Parathyroid adenoma (tissue), 2 donors: ENCODE results near the gene ABO.

ENCODE experiments used
- H2AFZ ChIP-seq: fragments of 300-600 bp; sonication (generic); one replicate; pipeline ENCODE4 v1.7.0; 2017; ENCODE audit warnings: antibody characterized with exemption, mild to moderate bottlenecking
- H3K27ac ChIP-seq: fragments of 300-600 bp; sonication (generic); one replicate; pipeline ENCODE4 v1.7.0; 2017
- H3K27me3 ChIP-seq: fragments of 300-600 bp; sonication (generic); one replicate; pipeline ENCODE4 v1.7.0; 2017; ENCODE audit warnings: low read length; ENCODE audit not compliant: control insufficient read depth, insufficient read depth
- H3K36me3 ChIP-seq: fragments of 300-600 bp; sonication (generic); one replicate; pipeline ENCODE4 v1.7.0; 2017; ENCODE audit warnings: low read length; ENCODE audit not compliant: control insufficient read depth, insufficient read depth
- H3K4me1 ChIP-seq: fragments of 300-600 bp; sonication (generic); one replicate; pipeline ENCODE4 v1.7.0; 2017; ENCODE audit warnings: control low read depth
- H3K4me2 ChIP-seq: fragments of 300-600 bp; sonication (generic); one replicate; pipeline ENCODE4 v1.7.0; 2017; ENCODE audit warnings: low read length
- H3K4me3 ChIP-seq: fragments of 300-600 bp; sonication (generic); one replicate; pipeline ENCODE4 v1.7.0; 2017; ENCODE audit warnings: low read depth, low read length
- H3K79me2 ChIP-seq: fragments of 300-600 bp; sonication (generic); one replicate; pipeline ENCODE4 v1.7.0; 2017; ENCODE audit warnings: control low read depth
- H3K9ac ChIP-seq: fragments of 300-600 bp; sonication (generic); one replicate; pipeline ENCODE4 v1.7.0; 2017; ENCODE audit warnings: mild to moderate bottlenecking
- H3K9me3 ChIP-seq: fragments of 300-600 bp; sonication (generic); one replicate; pipeline ENCODE4 v1.7.0; 2017; ENCODE audit warnings: low read length; ENCODE audit not compliant: control insufficient read depth
- TF ChIP-seq, protein P1 (sequence below): fragments of 300-600 bp; sonication (generic); IDR thresholded peaks from one replicate; pipeline ENCODE4 v1.7.0; 2017; ENCODE audit warnings: antibody characterized with exemption, mild to moderate bottlenecking
- donor health status: primary hyperparathyroidism.

The ABO gene

DNA sequence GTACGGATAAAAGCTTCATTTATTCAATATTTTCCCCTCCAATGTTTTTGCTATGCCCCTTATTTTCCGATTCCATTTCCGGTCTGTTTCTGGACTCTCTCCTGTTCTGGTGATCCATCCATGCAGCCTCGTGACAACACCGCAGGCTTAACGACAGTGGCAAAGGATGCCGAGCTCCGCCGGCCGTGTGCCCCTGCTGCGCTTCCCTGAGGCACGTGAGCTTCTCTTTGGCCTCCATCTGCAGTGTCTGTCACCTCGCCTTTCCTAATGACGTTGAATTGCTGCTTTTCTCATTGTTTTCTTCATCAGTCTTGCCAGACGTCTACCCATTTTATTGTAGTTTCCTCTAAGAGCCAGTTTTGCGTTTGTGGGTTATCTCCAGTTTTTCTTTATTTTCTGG is 32.3 kb upstream of the ABO start:
- H3K9me3 ChIP-seq: no peaks in the 10 kb centered on the region
- TF ChIP-seq, protein P1, sequence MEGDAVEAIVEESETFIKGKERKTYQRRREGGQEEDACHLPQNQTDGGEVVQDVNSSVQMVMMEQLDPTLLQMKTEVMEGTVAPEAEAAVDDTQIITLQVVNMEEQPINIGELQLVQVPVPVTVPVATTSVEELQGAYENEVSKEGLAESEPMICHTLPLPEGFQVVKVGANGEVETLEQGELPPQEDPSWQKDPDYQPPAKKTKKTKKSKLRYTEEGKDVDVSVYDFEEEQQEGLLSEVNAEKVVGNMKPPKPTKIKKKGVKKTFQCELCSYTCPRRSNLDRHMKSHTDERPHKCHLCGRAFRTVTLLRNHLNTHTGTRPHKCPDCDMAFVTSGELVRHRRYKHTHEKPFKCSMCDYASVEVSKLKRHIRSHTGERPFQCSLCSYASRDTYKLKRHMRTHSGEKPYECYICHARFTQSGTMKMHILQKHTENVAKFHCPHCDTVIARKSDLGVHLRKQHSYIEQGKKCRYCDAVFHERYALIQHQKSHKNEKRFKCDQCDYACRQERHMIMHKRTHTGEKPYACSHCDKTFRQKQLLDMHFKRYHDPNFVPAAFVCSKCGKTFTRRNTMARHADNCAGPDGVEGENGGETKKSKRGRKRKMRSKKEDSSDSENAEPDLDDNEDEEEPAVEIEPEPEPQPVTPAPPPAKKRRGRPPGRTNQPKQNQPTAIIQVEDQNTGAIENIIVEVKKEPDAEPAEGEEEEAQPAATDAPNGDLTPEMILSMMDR: no peak

DNA sequence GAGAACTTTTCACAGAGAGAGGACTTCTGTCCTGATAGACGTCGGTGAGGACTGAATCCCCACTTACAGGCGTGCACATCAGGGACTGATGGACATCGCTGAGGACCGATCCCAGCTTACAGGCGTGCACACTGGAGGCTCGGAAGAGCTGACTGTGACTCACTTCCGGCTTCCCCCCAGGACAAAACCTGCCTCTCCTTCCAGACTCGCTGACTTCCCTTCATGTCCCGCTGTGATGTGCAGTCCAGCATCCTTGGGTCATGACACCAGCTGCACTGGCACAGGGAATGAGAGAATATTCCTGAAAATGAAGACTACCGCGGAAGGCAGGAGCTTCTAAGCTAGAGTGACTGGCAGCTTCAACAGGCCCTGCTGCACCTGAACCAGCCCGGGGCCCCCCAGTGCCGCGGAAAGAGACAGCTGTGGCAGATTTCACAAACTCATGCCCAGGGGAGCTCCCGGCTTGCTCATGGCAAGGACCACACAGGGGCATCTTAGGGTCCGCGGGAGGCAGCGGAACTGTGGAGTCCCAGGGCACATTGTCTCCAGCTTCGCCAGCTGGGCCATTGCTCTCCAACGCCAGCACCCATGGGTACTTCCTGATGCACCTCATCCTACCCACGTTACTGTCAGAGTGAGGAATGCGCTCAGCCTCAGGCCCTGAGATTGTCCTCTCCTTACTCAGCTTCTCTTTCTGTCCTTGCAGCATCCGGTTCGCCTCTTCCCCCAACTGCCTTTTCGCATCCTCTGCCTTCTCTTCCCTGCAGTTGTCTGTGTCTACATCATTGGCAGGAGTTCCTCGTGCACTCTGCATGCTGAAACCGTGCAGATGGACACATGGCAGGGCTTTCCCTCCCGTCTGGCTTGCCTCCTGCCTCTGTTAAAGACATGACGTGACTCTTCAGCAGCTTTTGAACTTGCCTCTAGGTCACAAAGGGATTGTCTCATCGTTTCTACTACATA is 31.5 kb upstream of the ABO start:
- Histone ChIP-seq H3K9ac (no peak overlapping the region), H3K27ac (no peak overlapping the region), H3K27me3 (no peaks in the 10 kb centered on the region), H3K36me3 (no peaks in the 10 kb centered on the region), H3K79me2 (no peaks in the 10 kb centered on the region), H3K9me3 (no peaks in the 10 kb centered on the region), H3K4me3 (no peak overlapping the region), H3K4me1 (no peaks in the 10 kb centered on the region), H2AFZ (no peak overlapping the region), H3K4me2 (no peak overlapping the region)
- TF ChIP-seq, protein P1: no peak

More for the DNA sequence above, 32.3 kb upstream of the ABO start:
- no peak overlapping the region for H2AFZ ChIP-seq
- no peak overlapping the region for H3K4me3 ChIP-seq
- no peaks in the 10 kb centered on the region for H3K79me2 ChIP-seq
- H3K27ac ChIP-seq: no peak overlapping the region
- no peaks in the 10 kb centered on the region for H3K36me3 ChIP-seq
- H3K4me1 ChIP-seq: no peaks in the 10 kb centered on the region
- H3K27me3 ChIP-seq: no peaks in the 10 kb centered on the region
- no peak overlapping the region for H3K9ac ChIP-seq
- H3K4me2 ChIP-seq: no peak overlapping the region

- Histone ChIP-seq H3K79me2 (no peaks in the 10 kb centered on the region), H3K9me3 (no peaks in the 10 kb centered on the region), H3K4me2 (no peak overlapping the region), H3K27ac (no peak overlapping the region), H3K9ac (no peak overlapping the region), H3K4me1 (no peaks in the 10 kb centered on the region), H3K27me3 (no peaks in the 10 kb centered on the region), H3K4me3 (no peak overlapping the region), H3K36me3 (no peaks in the 10 kb centered on the region), H2AFZ (no peak overlapping the region)
- TF ChIP-seq, protein P1: no peak
Measured at GRCh38 chr9:133305731-133306130, 30.7 kb upstream of the ABO start.

- Histone ChIP-seq H2AFZ (no peak overlapping the region), H3K4me2 (no peak overlapping the region), H3K4me3 (no peak overlapping the region), H3K4me1 (no peaks in the 10 kb centered on the region), H3K36me3 (no peaks in the 10 kb centered on the region), H3K27ac (no peak overlapping the region), H3K79me2 (no peaks in the 10 kb centered on the region), H3K27me3 (no peaks in the 10 kb centered on the region), H3K9me3 (no peaks in the 10 kb centered on the region), H3K9ac (no peak overlapping the region)
- TF ChIP-seq, protein P1: no peak
Measured at GRCh38 chr9:133304477-133305377, 29.7 kb upstream of the ABO start.
